HG02798 (cell line): Measurements from ENCODE around the gene SPTBN5.
"Not testable (repeated sequence)": the region's sequence is repeated elsewhere in the genome, so short reads cannot be mapped to it uniquely, and the experiment has no call there.

ENCODE experiments used
- ATAC-seq: cut with Tn5 transposase; IDR thresholded peaks from one replicate; pipeline ENCODE4 v1.9.1; 2021; ENCODE audit warnings: mild to moderate bottlenecking; ENCODE audit not compliant: unreplicated experiment, poor library complexity

The SPTBN5 gene

GRCh38 chr15:41850482-41851166, 43.2 kb downstream of the SPTBN5 start:
- no peak for ATAC-seq

GRCh38 chr15:41849861-41850260, 44.0 kb downstream of the SPTBN5 start:
- ATAC-seq, result no peak

GRCh38 chr15:41849204-41849603, 44.6 kb downstream of the SPTBN5 start:
- ATAC-seq, result no peak

DNA sequence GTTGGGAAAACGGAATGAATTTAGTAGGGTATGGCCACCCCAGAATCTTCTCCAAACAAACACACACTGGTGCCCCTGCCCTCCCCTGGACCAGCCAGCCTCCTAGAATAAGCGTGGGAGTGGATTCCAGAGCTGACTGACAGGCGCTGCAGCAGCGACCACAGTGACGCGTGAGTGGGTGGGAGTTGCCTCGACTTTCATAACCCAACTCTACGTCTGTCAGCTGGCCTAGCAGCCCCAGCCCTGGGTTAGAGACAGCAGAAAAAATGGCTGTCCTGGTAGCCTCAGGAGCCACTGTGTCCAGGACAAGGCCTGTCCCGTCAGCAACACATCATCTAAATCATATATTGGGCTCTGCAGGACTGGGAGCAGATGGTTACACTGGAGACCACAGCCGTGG, 45.2 kb downstream of the SPTBN5 start:
- no peak for ATAC-seq

DNA sequence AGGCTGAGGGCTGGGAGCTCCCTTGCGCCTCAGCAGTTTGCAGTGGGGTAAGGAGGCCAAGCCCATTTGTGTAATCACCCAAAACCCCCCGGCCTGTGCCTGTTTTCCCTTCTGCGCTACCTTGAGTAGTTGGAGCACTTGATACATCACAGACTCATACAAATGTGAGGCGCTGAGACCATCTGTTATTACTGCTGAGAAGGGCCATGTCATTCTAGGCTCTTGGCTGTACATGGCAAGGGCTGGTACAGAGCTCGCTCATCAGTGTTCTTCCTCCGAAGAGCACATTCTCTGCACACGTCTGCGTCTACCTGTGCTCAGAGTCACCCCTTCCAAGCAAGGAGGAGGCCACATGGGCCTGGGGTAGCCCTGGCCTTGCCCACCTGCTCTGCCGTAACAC, 45.9 kb downstream of the SPTBN5 start:
- ATAC-seq, result no peak

GRCh38 chr15:41847206-41847605, 46.6 kb downstream of the SPTBN5 start:
- ATAC-seq, result no peak

GRCh38 chr15:41844814-41845213, 49.0 kb downstream of the SPTBN5 start:
- no peak for ATAC-seq

- no peak for ATAC-seq
Measured at GRCh38 chr15:41843571-41843970, 50.3 kb downstream of the SPTBN5 start.

GRCh38 chr15:41842229-41842628, 51.6 kb downstream of the SPTBN5 start:
- ATAC-seq, result no peak

GRCh38 chr15:41841131-41841530, 52.7 kb downstream of the SPTBN5 start:
- ATAC-seq, result no peak

GRCh38 chr15:41840673-41841072, 53.2 kb downstream of the SPTBN5 start:
- no peak for ATAC-seq

- ATAC-seq, result no peak
Measured at GRCh38 chr15:41839781-41840491, 53.9 kb downstream of the SPTBN5 start.

GRCh38 chr15:41838400-41838897, 55.4 kb downstream of the SPTBN5 start, which contains the start of gene PLA2G4B:
PLA2G4B (plus strand) TSS chr15:41838847; CDS start chr15:41838914, 67 bp downstream.
- no peak for ATAC-seq

DNA sequence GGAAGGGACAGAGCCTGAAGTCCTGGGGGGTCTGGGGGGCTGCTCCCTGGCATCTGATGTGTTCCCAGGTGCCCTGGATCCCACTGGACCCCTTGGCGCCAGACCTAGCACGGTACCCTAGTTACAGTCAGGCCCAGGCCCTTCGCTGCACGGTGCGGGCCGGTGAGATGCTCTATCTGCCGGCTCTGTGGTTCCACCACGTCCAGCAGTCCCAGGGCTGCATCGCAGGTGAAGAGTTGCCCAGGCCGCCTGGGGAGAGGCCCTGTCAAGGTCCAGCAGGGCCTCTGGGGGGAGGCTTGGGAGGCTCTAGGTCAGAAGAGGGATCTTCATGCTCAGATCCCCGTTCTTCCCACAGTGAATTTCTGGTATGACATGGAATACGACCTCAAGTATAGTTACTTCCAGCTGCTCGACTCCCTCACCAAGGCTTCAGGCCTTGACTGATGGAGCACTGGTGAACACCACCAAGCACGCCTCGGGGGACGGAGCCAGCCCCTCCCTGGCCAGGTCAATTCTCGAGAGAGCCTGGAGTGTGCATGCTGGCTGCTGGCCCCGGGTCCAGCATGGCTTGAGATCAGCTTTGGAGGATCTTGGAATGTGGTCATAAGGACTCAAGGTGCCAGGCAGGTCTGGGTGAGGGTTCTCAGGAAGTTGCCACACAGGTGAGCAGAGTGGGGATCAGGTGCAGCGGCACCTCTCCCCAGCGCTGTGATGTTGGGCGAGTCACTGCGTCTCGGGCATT, 57.0 kb downstream of the SPTBN5 start:
- no peak for ATAC-seq

- ATAC-seq, result no peak
Measured at GRCh38 chr15:41836073-41836472, 57.8 kb downstream of the SPTBN5 start.

- no peak for ATAC-seq
Measured at GRCh38 chr15:41834096-41834495, 59.8 kb downstream of the SPTBN5 start.

- no peak for ATAC-seq
Measured at GRCh38 chr15:41832875-41833274, 61.0 kb downstream of the SPTBN5 start.

- ATAC-seq, result no peak
Measured at GRCh38 chr15:41832208-41832607, 61.6 kb downstream of the SPTBN5 start.

- ATAC-seq, result not testable (repeated sequence)
Measured at GRCh38 chr15:41831291-41831690, 62.6 kb downstream of the SPTBN5 start.

DNA sequence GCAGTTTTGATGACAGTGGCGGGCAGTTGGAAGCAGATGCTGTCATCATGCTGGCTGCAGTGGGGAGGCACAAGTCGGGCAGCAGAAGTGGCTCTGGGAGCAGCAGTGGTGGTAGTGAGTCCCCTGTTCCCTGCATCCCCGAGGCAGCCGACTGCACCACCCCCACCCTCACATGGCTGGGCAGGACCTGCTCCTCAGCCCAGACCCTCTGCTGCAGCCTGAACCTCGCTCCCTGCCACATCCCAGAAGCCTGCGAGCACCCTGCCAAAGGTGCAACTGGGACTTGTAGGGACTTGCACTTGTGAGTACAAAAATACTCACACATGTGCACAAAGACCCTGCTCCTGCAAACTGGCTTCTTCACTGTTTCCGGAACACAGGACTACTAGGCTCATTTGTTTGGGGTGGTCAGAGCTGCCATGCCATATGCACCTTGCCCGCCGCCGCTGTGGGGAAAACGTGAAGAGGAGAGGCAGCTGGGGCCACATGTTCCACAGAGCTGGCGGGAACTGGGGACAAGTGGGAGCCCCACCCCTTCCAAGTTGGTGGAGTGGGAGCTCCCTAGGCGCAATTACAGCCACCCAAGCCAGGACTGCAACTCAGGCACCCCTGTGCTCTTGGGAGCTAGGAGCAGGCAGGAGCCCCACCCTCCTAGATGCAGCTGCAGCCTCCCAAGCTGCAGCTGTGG, 63.8 kb downstream of the SPTBN5 start:
- no peak for ATAC-seq

DNA sequence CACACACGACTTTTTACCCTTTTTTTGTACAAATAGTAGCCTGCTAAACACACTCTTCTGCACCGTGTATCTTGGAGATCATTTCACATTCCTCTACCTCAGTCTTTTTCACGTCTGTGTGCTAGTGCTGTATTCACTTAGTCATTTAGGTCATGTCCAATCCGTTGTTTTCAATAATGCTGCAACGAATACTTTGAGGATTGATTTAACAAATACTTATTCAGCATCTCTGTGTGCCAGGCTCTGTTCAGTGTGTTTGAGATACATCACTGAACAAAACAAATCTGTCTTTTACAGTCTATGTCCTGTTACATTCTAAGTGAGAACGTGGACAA, 65.1 kb downstream of the SPTBN5 start:
- ATAC-seq, result no peak
